GM19372 (cell line): Measurements from ENCODE around the gene CRISPLD2.

ENCODE experiments used
- ATAC-seq: cut with Tn5 transposase; IDR thresholded peaks from one replicate; pipeline ENCODE4 v1.9.1; 2021; ENCODE audit warnings: mild to moderate bottlenecking, low read depth, moderate library complexity; ENCODE audit not compliant: unreplicated experiment

The CRISPLD2 gene

GRCh38 chr16:84800158-84800978 is 19.4 kb upstream of the CRISPLD2 start:
- ATAC-seq, result no peak

GRCh38 chr16:84803146-84803545 is 16.6 kb upstream of the CRISPLD2 start:
- ATAC-seq, result no peak

GRCh38 chr16:84804326-84804725 is 15.5 kb upstream of the CRISPLD2 start:
- ATAC-seq, result no peak

GRCh38 chr16:84806256-84806889 is 13.4 kb upstream of the CRISPLD2 start:
- no peak for ATAC-seq

- no peak for ATAC-seq
Measured at GRCh38 chr16:84806890-84807258, 12.9 kb upstream of the CRISPLD2 start.

GRCh38 chr16:84807776-84808175 is 12.0 kb upstream of the CRISPLD2 start:
- no peak for ATAC-seq

- ATAC-seq, result no peak
Measured at GRCh38 chr16:84808826-84809225, 11.0 kb upstream of the CRISPLD2 start.

- ATAC-seq, result no peak
Measured at GRCh38 chr16:84810518-84811273, 9.1 kb upstream of the CRISPLD2 start.

- no peak for ATAC-seq
Measured at GRCh38 chr16:84811529-84811928, 8.3 kb upstream of the CRISPLD2 start.

GRCh38 chr16:84813141-84813934 is 6.4 kb upstream of the CRISPLD2 start:
- no peak for ATAC-seq

GRCh38 chr16:84815462-84815861 is 4.3 kb upstream of the CRISPLD2 start:
- no peak for ATAC-seq

GRCh38 chr16:84816023-84816422 is 3.8 kb upstream of the CRISPLD2 start:
- no peak for ATAC-seq

- ATAC-seq, result no peak
Measured at GRCh38 chr16:84816485-84816884, 3.3 kb upstream of the CRISPLD2 start.

- ATAC-seq, result no peak
Measured at GRCh38 chr16:84817206-84817605, 2.6 kb upstream of the CRISPLD2 start.

GRCh38 chr16:84817613-84818012 is 2.2 kb upstream of the CRISPLD2 start:
- ATAC-seq, result no peak

- no peak for ATAC-seq
Measured at GRCh38 chr16:84818133-84818532, 1.7 kb upstream of the CRISPLD2 start.

- no peak for ATAC-seq
Measured at GRCh38 chr16:84818989-84819643, 669 bp upstream of the CRISPLD2 start.

GRCh38 chr16:84820305-84820684 is 510 bp downstream of the CRISPLD2 start:
- no peak for ATAC-seq

GRCh38 chr16:84820771-84821170 is 986 bp downstream of the CRISPLD2 start:
- ATAC-seq, result no peak

GRCh38 chr16:84821179-84821578 is 1.4 kb downstream of the CRISPLD2 start:
- no peak for ATAC-seq
